ENCODE data around the gene MDP1.

Gene MDP1

GRCh38 chr14:24215495-24216344, at the start of gene MDP1:
TSS of gene MDP1 (minus strand) at chr14:24216066. CDS start at chr14:24215955, 111 bp downstream.
- in situ Hi-C loops (cut with HindIII; ENCODE audit: low sequenced_read_pairs), result no loop called here

GRCh38 chr14:24264298-24264697, 48.4 kb upstream of the MDP1 start:
- in situ Hi-C loops (cut with HindIII; ENCODE audit: low sequenced_read_pairs), result loop anchor here (5.0 kb wide), 1 partner anchor 33 kb away; the partner anchor contains the start of genes DHRS1 and NOP9

GRCh38 chr14:24263848-24264247, 48.0 kb upstream of the MDP1 start:
- in situ Hi-C loops (cut with HindIII; ENCODE audit: low sequenced_read_pairs), result loop anchor here (5.0 kb wide), 1 partner anchor 33 kb away; the partner anchor contains the start of genes DHRS1 and NOP9

GRCh38 chr14:24262821-24263733, 47.2 kb upstream of the MDP1 start, which contains the start of gene TGM1:
TSS of gene TGM1 (minus strand) at chr14:24263177. CDS start at chr14:24262352, 825 bp downstream.
- in situ Hi-C loops (cut with HindIII; ENCODE audit: low sequenced_read_pairs), result loop anchor here (5.0 kb wide), 1 partner anchor 34 kb away; the partner anchor contains the start of genes DHRS1 and NOP9

GRCh38 chr14:24261969-24262327, 46.1 kb upstream of the MDP1 start:
- in situ Hi-C loops (cut with HindIII; ENCODE audit: low sequenced_read_pairs), result loop anchor here (5.0 kb wide), 1 partner anchor 35 kb away; the partner anchor contains the start of genes DHRS1 and NOP9

GRCh38 chr14:24261256-24261968, 45.5 kb upstream of the MDP1 start:
- in situ Hi-C loops (cut with HindIII; ENCODE audit: low sequenced_read_pairs), result loop anchor here (5.0 kb wide), 1 partner anchor 36 kb away; the partner anchor contains the start of genes DHRS1 and NOP9

- in situ Hi-C loops (cut with HindIII; ENCODE audit: low sequenced_read_pairs), result loop anchor here (5.0 kb wide), 1 partner anchor 37 kb away; the partner anchor contains the start of genes DHRS1 and NOP9
These were observed 44.9 kb upstream of the MDP1 start for GRCh38 chr14:24260780-24261157.

GRCh38 chr14:24260026-24260779, 44.3 kb upstream of the MDP1 start:
- in situ Hi-C loops (cut with HindIII; ENCODE audit: low sequenced_read_pairs), result loop anchor here (5.0 kb wide), 1 partner anchor 37 kb away; the partner anchor contains the start of genes DHRS1 and NOP9

GRCh38 chr14:24259282-24260025, 43.6 kb upstream of the MDP1 start:
- in situ Hi-C loops (cut with HindIII; ENCODE audit: low sequenced_read_pairs), result loop anchor here (5.0 kb wide), 1 partner anchor 38 kb away; the partner anchor contains the start of genes DHRS1 and NOP9

- in situ Hi-C loops (cut with HindIII; ENCODE audit: low sequenced_read_pairs), result no loop called here
These were observed 42.8 kb upstream of the MDP1 start for GRCh38 chr14:24258548-24259265.

- in situ Hi-C loops (cut with HindIII; ENCODE audit: low sequenced_read_pairs), result no loop called here
These were observed 42.3 kb upstream of the MDP1 start for GRCh38 chr14:24258119-24258518.

- in situ Hi-C loops (cut with HindIII; ENCODE audit: low sequenced_read_pairs), result no loop called here
These were observed 41.1 kb upstream of the MDP1 start for GRCh38 chr14:24256960-24257359.

- in situ Hi-C loops (cut with HindIII; ENCODE audit: low sequenced_read_pairs), result no loop called here
These were observed 40.3 kb upstream of the MDP1 start for GRCh38 chr14:24255931-24256711.

GRCh38 chr14:24255438-24255837, 39.6 kb upstream of the MDP1 start:
- in situ Hi-C loops (cut with HindIII; ENCODE audit: low sequenced_read_pairs), result no loop called here

- in situ Hi-C loops (cut with HindIII; ENCODE audit: low sequenced_read_pairs), result no loop called here
These were observed 38.9 kb upstream of the MDP1 start for GRCh38 chr14:24254630-24255392.

- in situ Hi-C loops (cut with HindIII; ENCODE audit: low sequenced_read_pairs), result no loop called here
These were observed 38.1 kb upstream of the MDP1 start for GRCh38 chr14:24253936-24254335.
